Mesendoderm (in vitro differentiated cells): ENCODE measurements around the gene VSIR.

Experiments
- DNase-seq: peaks from one replicate; pipeline ENCODE4 v3.0.0; 2013
- H2AK5ac ChIP-seq: 2 replicates; pipeline ENCODE4 v1.6.1; 2013; ENCODE audit warnings: low read length, inconsistent platforms
- H2BK120ac ChIP-seq: 2 replicates; pipeline ENCODE4 v1.6.1; 2013; ENCODE audit warnings: low read depth, mild to moderate bottlenecking, low read length, moderate library complexity, mixed read lengths
- H2BK15ac ChIP-seq: replicated peaks from 2 replicates; pipeline ENCODE4 v1.6.1; 2013; ENCODE audit warnings: low read depth, mild to moderate bottlenecking, moderate library complexity
- H2BK5ac ChIP-seq: 2 replicates; pipeline ENCODE4 v1.6.1; 2013; ENCODE audit warnings: low read length, inconsistent platforms
- H3K18ac ChIP-seq: 2 replicates; pipeline ENCODE4 v1.6.1; 2013; ENCODE audit warnings: mild to moderate bottlenecking, low read length, mixed read lengths
- H3K23ac ChIP-seq: one replicate; pipeline ENCODE4 v1.6.1; 2013; ENCODE audit warnings: low read length
- H3K27ac ChIP-seq: 2 replicates; pipeline ENCODE4 v1.5.1; 2013; ENCODE audit warnings: low read depth, mild to moderate bottlenecking, inconsistent platforms, low read length, moderate library complexity
- H3K27me3 ChIP-seq: 2 replicates; pipeline ENCODE4 v1.6.1; 2013; ENCODE audit warnings: low read length, control low read depth, mild to moderate bottlenecking, inconsistent platforms; ENCODE audit not compliant: insufficient read depth, poor library complexity
- H3K36me3 ChIP-seq: 2 replicates; pipeline ENCODE4 v1.6.1; 2013; ENCODE audit warnings: low read length, inconsistent platforms; ENCODE audit not compliant: control insufficient read depth, insufficient read depth
- H3K4ac ChIP-seq: one replicate; pipeline ENCODE4 v1.6.1; 2013; ENCODE audit warnings: low read depth, mild to moderate bottlenecking, low read length, moderate library complexity
- H3K4me1 ChIP-seq: 2 replicates; pipeline ENCODE4 v1.6.1; 2013; ENCODE audit warnings: low read depth, low read length, inconsistent platforms; ENCODE audit not compliant: control insufficient read depth
- H3K4me2 ChIP-seq: 2 replicates; pipeline ENCODE4 v1.6.1; 2013; ENCODE audit warnings: low read length
- H3K4me3 ChIP-seq: 2 replicates; pipeline ENCODE4 v1.5.1; 2013; ENCODE audit warnings: mild to moderate bottlenecking, low read length
- H3K56ac ChIP-seq: one replicate; pipeline ENCODE4 v1.6.1; 2013; ENCODE audit warnings: low read length
- H3K79me1 ChIP-seq: 2 replicates; pipeline ENCODE4 v1.6.1; 2013; ENCODE audit warnings: low read length, inconsistent platforms
- H3K79me2 ChIP-seq: 2 replicates; pipeline ENCODE4 v1.6.1; 2013; ENCODE audit warnings: mild to moderate bottlenecking, low read length; ENCODE audit not compliant: control insufficient read depth, insufficient read depth
- H3K9ac ChIP-seq: 2 replicates; pipeline ENCODE4 v1.6.1; 2013; ENCODE audit warnings: low read length, inconsistent platforms
- H4K5ac ChIP-seq: one replicate; pipeline ENCODE4 v1.6.1; 2013; ENCODE audit warnings: low read length
- H4K8ac ChIP-seq: one replicate; pipeline ENCODE4 v1.6.1; 2013; ENCODE audit warnings: low read depth, mild to moderate bottlenecking, control low read depth, low read length, moderate library complexity
- WGBS: extraction: QIAGEN DNeasy Blood & Tissue Kit; methylation state at CpG from one replicate; pipeline ENCODE4 v1.1.7; 2013; ENCODE audit warnings: low lambda C conversion rate, missing lambda C conversion rate; ENCODE audit not compliant: insufficient coverage; ENCODE audit errors: extremely low coverage; 5-methylcytosine and 5-hydroxymethylcytosine counted together

VSIR gene

GRCh38 chr10:71766717-71767419 is 6.5 kb downstream of the VSIR start:
- WGBS: no CpG with 5 or more reads among the region's 10 CpGs
- Histone ChIP-seq H3K4ac (no peak overlapping the region), H3K9ac (no peak overlapping the region)

GRCh38 chr10:71765906-71766716 is 7.2 kb downstream of the VSIR start:
- no peak overlapping the region for H4K8ac ChIP-seq
- H3K27ac ChIP-seq: no peak overlapping the region
- no peak overlapping the region for H2AK5ac ChIP-seq
- H3K4ac ChIP-seq: no peak overlapping the region
- no peak overlapping the region for H4K5ac ChIP-seq
- H3K9ac ChIP-seq: no peak overlapping the region
- H3K79me2 ChIP-seq: no peaks in the 10 kb centered on the region
- H2BK120ac ChIP-seq: no peak overlapping the region
- H3K56ac ChIP-seq: no peak overlapping the region
- no CpG with 5 or more reads among the region's 22 CpGs for WGBS
- H3K4me1 ChIP-seq: no peaks in the 10 kb centered on the region
- no peak overlapping the region for H2BK5ac ChIP-seq
- no peak for DNase-seq
- no peaks in the 10 kb centered on the region for H3K27me3 ChIP-seq
- no peak overlapping the region for H3K18ac ChIP-seq
- no peak overlapping the region for H3K23ac ChIP-seq
- no peaks in the 10 kb centered on the region for H3K79me1 ChIP-seq
- no peak overlapping the region for H3K4me2 ChIP-seq
- H3K4me3 ChIP-seq: no peak overlapping the region
- no peak overlapping the region for H2BK15ac ChIP-seq
- H3K36me3 ChIP-seq: no peaks in the 10 kb centered on the region

More at GRCh38 chr10:71766717-71767419, 6.5 kb downstream of the VSIR start:
- no peak overlapping the region for H3K18ac ChIP-seq
- no peak overlapping the region for H3K23ac ChIP-seq
- H2BK5ac ChIP-seq: no peak overlapping the region
- no peak overlapping the region for H2BK120ac ChIP-seq
- no peak overlapping the region for H4K5ac ChIP-seq
- H3K36me3 ChIP-seq: no peaks in the 10 kb centered on the region
- H4K8ac ChIP-seq: no peak overlapping the region
- H3K79me1 ChIP-seq: no peaks in the 10 kb centered on the region
- DNase-seq: peak; percentile 73
- H3K4me2 ChIP-seq: no peak overlapping the region
- H2BK15ac ChIP-seq: no peak overlapping the region
- no peak overlapping the region for H3K27ac ChIP-seq
- H3K56ac ChIP-seq: no peak overlapping the region
- no peaks in the 10 kb centered on the region for H3K27me3 ChIP-seq
- no peaks in the 10 kb centered on the region for H3K79me2 ChIP-seq
- no peaks in the 10 kb centered on the region for H3K4me1 ChIP-seq
- no peak overlapping the region for H3K4me3 ChIP-seq
- H2AK5ac ChIP-seq: no peak overlapping the region

GRCh38 chr10:71765176-71765904 is 8.0 kb downstream of the VSIR start:
- H3K4ac ChIP-seq: no peak overlapping the region
- H4K8ac ChIP-seq: no peak overlapping the region
- no peaks in the 10 kb centered on the region for H3K27me3 ChIP-seq
- no peak overlapping the region for H2BK15ac ChIP-seq
- no peak overlapping the region for H3K4me2 ChIP-seq
- H3K79me2 ChIP-seq: no peaks in the 10 kb centered on the region
- H4K5ac ChIP-seq: no peak overlapping the region
- no CpG with 5 or more reads among the region's 8 CpGs for whole genome bisulfite sequencing
- no peak overlapping the region for H3K23ac ChIP-seq
- DNase-seq: no peak
- no peak overlapping the region for H3K27ac ChIP-seq
- no peak overlapping the region for H2BK5ac ChIP-seq
- no peaks in the 10 kb centered on the region for H3K36me3 ChIP-seq
- no peaks in the 10 kb centered on the region for H3K79me1 ChIP-seq
- no peaks in the 10 kb centered on the region for H3K4me1 ChIP-seq
- H3K4me3 ChIP-seq: no peak overlapping the region
- no peak overlapping the region for H3K18ac ChIP-seq
- H3K9ac ChIP-seq: no peak overlapping the region
- no peak overlapping the region for H2BK120ac ChIP-seq
- H3K56ac ChIP-seq: no peak overlapping the region
- H2AK5ac ChIP-seq: no peak overlapping the region

- no peak overlapping the region for H3K9ac ChIP-seq
- no peaks in the 10 kb centered on the region for H3K79me2 ChIP-seq
- no peak overlapping the region for H3K27ac ChIP-seq
- H4K8ac ChIP-seq: no peak overlapping the region
- no peaks in the 10 kb centered on the region for H3K79me1 ChIP-seq
- H3K4me1 ChIP-seq: no peaks in the 10 kb centered on the region
- WGBS: no CpG with 5 or more reads among the region's 11 CpGs
- no peaks in the 10 kb centered on the region for H3K27me3 ChIP-seq
- DNase-seq: no peak
- no peak overlapping the region for H3K4me3 ChIP-seq
- no peaks in the 10 kb centered on the region for H3K36me3 ChIP-seq
- H2AK5ac ChIP-seq: no peak overlapping the region
- no peak overlapping the region for H3K4ac ChIP-seq
- H3K56ac ChIP-seq: no peak overlapping the region
- no peak overlapping the region for H3K4me2 ChIP-seq
- H3K23ac ChIP-seq: no peak overlapping the region
- H2BK120ac ChIP-seq: no peak overlapping the region
- H3K18ac ChIP-seq: no peak overlapping the region
- no peak overlapping the region for H2BK5ac ChIP-seq
- no peak overlapping the region for H2BK15ac ChIP-seq
- H4K5ac ChIP-seq: no peak overlapping the region
Observed at GRCh38 chr10:71763352-71764127, 9.8 kb downstream of the VSIR start.

- H2BK5ac ChIP-seq: no peak overlapping the region
- H3K4me2 ChIP-seq: no peak overlapping the region
- H3K56ac ChIP-seq: no peak overlapping the region
- no peak overlapping the region for H3K4me3 ChIP-seq
- H3K9ac ChIP-seq: no peak overlapping the region
- no peak overlapping the region for H3K27ac ChIP-seq
- H2BK120ac ChIP-seq: no peak overlapping the region
- H3K23ac ChIP-seq: no peak overlapping the region
- no peak overlapping the region for H3K4ac ChIP-seq
- no peak overlapping the region for H4K8ac ChIP-seq
- no peak overlapping the region for H4K5ac ChIP-seq
- H3K4me1 ChIP-seq: no peaks in the 10 kb centered on the region
- H2AK5ac ChIP-seq: no peak overlapping the region
- H3K27me3 ChIP-seq: no peaks in the 10 kb centered on the region
- no peaks in the 10 kb centered on the region for H3K79me1 ChIP-seq
- WGBS: no CpG with 5 or more reads among the region's 5 CpGs
- no peak overlapping the region for H2BK15ac ChIP-seq
- H3K36me3 ChIP-seq: no peaks in the 10 kb centered on the region
- H3K79me2 ChIP-seq: no peaks in the 10 kb centered on the region
- no peak for DNase-seq
- no peak overlapping the region for H3K18ac ChIP-seq
Observed at GRCh38 chr10:71762324-71762723, 11.0 kb downstream of the VSIR start.
